ENCODE data around the gene MLXIPL.
A peak's percentile ranks its signal among the peaks of the same experiment; 100 is the strongest.
"Not testable (repeated sequence)": the region's sequence is repeated elsewhere in the genome, so short reads cannot be mapped to it uniquely, and the experiment has no call there.

The MLXIPL gene

DNA sequence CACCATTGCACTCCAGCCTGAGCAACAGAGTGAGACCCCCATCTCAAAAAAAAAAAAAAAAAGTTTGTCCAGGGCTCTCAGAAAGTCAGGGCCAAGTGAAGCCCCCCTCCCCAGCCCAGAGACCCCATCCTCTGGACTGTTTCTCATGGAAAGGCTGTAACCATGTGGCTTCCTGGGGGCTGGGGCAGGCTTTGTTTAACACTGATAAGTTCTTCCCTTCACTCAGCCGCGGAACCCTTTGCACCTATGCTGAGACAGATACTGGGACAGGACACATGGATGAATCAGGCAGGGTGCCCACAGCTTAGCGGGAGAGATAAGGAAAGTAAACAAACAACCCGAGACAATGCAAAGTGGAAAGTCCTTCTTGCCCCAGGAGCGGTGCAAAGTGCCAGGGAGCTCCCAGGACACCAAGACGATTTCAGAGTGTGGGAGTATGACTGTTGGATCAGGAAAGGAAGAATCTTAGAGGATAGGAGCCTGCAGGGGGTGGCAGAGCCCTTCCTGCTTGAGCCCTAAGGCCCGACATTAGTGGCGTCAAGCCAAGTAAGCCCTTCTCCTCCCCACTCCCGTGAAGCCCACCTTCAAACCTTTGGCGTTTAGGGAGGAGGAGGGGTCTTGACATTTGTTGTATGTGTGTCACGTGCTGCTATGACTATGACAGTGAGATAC, 11.6 kb downstream of the MLXIPL start:
- no peak for DNase-seq (ENCODE audit: low read depth in 2 of 2)

DNA sequence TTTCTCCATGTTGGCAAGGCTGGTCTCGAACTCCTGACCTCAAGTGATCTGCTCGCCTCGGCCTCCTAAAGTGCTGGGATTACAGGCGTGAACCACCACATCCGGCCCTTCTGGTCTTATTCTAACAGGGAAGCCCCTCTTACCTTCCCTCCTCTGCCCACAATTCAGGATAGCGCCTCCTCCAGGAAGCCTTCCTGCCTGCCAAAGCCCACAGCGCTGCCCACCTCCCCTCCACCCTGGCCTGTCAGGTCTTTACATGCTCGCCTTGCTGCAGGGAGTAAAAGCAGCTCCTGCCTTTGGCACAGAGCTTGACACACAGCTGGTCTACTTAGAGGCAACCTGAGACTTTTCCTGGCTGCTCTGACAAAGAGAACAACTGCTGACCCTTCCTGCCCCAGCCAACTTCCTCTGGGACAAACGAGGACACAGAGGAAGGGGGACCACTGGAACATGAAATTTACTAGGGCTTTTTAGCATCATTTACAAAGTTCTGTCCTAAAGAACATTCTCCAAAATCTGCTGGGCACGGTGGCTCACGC, 13.2 kb downstream of the MLXIPL start:
- DNase-seq (ENCODE audit: low read depth in 2 of 2), result no peak

DNA sequence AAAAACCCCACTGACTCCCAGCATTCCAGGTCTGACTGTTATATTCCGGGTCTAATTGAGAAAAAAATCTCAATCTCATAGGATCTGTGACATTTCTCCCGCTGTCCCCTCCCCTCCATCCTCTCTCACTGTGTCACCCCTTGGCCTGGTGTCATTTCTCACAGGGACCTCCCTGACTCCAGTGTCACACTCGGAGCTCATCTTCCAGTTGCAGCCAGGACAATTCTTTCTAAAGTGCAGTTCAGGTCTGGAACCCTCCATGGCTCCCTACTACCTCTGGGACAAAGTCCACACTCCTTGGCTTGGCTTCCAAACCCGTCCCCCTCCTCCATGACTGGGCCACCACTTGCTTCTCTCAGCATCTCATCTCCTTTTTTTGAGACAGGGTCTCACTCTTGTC, 14.2 kb downstream of the MLXIPL start:
- no peak for DNase-seq (ENCODE audit: low read depth in 2 of 2)

GRCh38 chr7:73607692-73607983, 16.7 kb downstream of the MLXIPL start:
- not testable (repeated sequence) for DNase-seq (ENCODE audit: low read depth in 2 of 2)

DNA sequence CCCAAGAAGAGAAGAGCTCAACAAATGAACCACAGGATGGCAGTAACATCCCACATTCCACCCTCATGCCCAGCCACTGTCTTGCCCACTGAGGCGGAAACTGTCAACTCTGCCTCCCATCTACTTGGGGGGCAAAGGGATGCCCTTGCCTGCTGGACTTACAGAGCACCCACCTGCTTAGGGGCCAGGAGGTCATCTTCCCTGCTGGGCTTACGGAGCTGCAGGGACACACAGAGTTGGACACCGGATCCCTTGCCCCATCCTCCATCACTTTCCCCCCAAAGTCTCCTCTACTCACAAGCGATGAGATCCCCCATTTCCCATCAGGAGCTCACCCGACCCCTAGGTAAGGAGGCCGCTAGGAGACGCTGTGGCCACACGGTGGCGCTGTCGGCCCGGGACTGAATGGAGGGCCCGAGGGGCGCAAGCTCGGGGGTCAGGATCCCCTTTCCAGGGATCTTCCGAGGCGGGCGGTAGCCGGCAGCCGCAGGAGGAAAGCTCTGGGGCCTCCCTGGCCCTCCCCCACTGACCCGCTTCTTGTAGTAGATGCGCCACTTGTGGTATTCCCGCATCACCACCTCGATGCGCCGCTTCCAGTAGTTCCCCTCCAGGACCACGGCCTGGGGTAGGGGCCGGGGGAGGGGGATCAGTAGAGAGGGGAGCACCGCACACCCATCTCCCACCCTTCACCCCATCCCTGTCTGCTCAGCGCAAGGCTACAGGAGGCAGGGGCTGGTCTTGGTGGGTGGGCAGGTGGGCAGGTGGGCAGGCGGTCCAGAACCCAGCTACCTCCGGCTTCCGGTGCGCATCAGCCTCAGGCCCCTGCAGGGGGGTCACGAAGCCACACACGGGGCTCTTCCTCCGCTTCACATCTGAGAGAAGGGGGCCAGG, 17.3 kb downstream of the MLXIPL start:
- DNase-seq (ENCODE audit: low read depth in 2 of 2), result peak; percentile 54 to 60

DNA sequence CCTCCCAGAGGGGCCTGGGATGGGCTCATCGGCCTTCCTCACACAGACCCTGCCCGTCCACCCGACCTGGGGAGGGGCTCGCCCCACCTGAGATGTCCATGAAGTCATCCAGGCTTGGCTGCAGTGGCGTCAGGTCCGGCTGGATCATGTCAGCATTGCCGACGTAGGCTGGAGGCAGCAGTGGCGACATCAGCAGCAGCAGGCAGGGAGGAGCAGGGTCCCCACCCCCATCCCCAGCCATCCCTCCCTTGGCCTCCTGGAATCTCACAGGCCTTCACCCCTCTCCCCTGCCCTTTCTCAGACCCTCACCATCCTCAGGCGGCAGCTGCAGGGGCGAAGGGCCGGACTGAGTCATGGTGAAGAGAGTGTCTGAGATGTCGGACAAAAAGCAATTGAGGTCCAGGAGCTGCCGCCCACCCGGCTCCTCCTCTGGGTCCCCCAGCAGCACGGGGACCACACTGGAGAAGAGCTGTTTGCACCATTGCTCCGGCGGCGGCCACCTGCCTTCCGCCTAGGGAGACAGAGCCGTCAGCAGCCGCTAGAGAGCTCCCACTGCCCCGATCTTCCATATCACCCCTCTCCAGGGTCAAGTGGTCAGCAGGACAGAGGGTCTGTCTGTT, 18.6 kb downstream of the MLXIPL start:
- no peak for DNase-seq (ENCODE audit: low read depth in 2 of 2)

DNA sequence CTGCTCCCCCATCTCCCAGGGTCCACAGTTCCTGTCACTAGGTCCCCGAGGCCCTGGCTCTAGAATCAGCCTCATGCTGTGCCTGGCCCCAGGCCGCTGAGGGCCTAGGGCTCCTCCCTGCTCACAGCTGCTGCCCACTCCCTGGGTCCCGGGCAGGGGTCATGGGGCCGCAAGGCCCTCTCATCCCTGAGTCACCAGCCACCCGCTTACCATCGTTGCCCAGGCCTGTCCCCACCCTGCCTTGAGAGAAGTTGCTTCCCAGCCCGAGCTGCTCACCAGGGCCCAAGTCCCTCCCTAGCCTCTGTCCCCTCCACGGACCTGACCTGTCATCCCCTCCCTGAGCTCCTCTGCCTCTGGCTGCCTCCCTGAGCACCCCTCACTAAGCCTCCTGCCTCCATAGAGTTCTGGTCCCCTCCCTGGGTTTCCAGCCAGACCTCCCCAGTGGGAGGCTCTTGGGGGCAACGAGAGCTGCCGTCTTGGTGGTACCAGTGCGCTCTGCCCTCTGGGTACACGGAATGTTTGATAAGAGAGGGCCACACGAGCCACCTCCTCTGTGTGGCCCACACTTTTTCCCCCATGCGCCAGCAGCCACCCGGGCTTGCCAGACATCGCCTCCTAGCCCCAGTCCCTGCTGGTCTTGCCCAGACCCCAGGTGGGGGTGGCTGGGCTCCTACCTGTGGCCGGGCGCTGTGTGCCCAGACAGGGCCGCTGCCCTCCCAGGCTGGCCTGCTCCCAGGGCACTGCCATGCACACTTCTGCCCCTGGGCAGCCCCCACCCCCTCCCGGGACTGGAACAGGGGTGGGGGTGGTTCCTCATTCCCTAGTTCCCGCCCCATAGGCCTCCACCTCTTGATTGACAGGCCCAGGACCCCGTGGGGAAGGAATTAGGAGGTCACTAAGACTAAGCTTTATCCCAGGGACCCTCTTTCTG, 21.3 kb downstream of the MLXIPL start:
- DNase-seq (ENCODE audit: low read depth in 2 of 2), result no peak

DNA sequence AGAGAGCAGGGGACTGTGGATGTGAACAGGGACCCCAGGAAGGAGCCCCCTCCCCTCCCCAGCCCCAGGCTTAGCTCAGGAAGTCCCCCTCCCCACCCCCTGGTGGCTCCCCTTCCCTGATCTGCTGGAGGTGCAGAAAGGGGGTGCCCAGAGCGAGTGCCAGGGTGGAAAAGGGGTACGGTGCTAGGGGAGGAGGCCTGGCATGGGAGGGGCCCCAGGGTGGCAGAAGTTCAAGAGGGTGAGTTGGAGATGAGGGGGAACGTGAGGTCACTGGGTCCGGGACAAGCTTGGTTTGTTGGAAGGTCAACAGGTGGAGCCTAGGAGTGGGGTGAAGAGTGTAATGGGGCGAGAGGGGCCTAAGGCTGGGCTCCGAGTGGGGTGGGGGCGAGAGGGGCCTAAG, 24.4 kb downstream of the MLXIPL start:
- DNase-seq (ENCODE audit: low read depth in 2 of 2), result no peak

DNA sequence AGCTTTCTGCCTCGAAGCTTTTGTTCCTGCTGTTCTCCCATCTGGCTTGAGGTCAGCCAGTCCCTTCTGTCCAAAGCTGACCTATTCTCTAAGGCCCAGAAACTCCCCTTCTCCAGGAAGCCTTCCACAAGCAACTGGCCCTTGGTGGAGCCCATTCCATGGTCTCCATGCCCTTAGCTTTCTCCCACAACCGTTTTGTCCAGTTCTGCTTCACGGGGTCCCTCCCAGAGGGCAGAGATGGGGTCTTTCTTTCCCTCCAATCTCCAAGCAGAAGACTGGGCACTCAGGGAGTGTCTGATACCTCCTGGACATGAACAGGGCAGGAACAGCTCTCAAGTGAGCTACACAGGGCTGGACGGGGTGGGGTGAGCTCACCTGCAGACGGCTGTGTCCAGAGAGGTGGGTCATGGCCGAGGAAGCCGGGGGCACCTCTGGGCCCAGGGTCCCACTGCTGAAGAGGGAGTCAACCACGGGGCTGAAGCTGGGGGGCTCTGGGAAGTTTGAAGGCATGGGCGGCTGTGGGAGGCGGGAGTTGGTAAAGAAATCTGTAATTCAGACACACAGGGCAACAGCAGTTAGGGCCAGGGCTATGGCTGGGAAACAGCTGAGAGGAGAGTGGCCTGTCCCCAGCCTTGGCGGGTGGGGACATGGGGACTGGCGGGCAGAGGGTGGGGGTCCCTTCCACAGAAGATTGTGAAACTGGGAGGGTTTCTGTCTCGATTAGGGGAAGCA, 25.0 kb downstream of the MLXIPL start:
- no peak for DNase-seq (ENCODE audit: low read depth in 2 of 2)

DNA sequence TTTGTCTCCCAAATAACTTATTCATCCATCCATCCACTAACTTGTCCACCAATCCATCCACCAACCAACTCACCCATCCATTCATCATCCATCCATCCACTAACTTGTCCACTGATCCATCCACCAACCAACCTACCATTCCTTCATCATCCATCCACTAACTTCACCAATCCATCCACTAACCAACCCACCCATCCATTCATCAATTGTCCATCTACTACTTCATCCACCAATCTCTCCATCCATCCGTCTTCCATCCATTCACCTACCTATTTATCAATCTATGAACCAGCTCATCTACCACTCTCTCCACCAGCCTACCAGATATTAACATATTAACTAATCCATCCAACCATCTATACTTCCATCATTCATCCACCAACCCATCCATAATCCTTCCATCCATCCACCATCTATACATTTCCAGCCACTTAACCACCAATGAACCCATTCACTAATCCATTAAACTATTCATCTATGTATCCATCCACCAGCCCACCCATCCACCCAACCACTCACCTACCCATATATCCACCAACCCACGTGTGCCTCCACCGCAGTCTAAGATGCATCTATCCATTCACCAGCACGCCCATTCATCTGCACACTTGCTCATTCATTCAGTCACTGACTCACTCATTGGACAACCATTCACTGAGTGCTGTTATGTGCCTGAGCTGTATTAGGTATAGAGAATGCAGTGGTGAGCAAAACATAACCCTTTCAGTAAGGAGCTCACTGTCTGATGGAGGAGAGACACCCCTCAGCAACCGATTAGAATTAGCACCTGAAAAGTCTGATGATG, 26.1 kb downstream of the MLXIPL start:
- DNase-seq (ENCODE audit: low read depth in 2 of 2), result no peak

- no peak for DNase-seq (ENCODE audit: low read depth in 2 of 2)
Observed at GRCh38 chr7:73596191-73597065, 27.9 kb downstream of the MLXIPL start.

DNA sequence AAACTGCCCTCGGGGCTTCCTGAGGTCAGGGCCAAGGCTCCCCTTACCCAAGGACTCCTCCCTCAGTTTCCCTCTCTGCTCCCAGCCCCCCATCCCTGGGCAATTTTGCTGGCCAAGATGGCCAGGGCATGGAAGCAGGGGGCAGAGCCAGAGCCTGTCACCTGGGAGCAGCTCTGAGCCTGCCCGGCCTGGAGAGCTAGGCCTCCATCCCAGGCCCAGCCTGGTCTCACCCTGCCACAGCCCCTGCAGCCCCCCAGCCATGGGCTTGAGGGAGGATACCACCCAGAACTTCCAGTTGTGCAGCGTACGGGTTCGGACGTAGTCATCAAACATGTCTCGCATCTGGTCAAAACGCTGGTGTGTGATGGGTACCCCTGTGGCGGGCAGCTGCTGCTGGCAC, 29.0 kb downstream of the MLXIPL start:
- DNase-seq (ENCODE audit: low read depth in 2 of 2), result no peak

DNA sequence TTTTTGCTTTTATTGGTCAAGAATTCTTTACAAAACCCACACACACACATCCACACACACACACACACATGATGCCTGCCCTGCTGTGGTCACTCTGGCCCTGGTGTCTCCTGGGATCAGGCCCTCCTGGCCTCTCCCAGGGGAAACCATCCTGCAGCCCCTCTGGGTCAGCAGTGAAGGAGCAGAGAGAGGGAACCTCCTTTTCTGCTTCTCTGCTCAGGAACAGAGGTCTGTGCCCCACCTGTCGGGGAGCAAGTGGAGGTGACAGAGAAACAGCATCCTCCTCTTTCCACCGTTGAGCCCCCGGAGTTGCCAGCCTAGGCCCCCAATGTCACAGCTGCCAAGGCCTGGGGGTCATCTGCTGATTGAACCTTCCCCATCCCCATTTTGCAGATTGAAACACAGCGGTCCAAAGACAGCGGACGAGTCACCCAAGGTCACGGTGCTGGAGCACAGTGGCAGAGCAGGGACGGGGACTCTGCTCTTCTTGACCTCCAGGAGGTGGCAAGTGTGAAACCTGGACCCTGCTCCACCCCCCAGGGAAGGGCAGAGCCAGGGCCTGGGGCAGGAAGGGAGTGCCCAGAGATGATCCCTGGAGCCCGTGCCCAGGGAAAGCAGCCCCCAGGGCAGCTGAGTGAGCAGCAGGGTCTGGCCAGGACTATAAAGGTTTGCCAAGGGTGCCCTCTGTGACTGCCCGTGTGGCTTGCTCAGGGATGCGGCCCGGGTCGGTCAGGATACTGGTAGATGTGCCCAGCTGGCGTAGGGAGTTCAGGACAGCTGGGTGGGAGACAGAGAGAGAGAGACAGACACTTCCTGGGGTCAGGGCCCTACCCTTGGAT, 30.9 kb downstream of the MLXIPL start:
- no peak for DNase-seq (ENCODE audit: low read depth in 2 of 2)

DNA sequence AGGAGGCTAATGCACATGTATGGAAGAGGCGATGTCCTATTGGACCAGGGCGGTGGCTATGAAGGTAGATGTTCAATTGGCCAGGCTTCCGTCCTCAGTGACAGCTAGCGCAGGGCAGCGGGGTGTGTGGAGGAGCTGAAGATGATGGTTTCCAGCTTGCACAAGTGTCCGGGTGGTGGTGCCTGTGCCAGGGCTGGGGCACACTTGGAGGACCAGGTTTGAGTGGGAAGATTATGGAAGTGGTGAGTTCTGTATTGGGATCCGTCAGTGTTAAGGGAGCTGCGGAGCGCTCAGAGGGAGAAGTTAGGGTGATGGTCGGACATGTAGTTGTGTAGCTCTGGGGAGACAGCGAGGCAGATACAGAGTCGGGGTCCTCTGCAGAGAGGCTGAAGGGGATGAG, 37.4 kb downstream of the MLXIPL start:
- no peak for DNase-seq (ENCODE audit: low read depth in 2 of 2)

DNA sequence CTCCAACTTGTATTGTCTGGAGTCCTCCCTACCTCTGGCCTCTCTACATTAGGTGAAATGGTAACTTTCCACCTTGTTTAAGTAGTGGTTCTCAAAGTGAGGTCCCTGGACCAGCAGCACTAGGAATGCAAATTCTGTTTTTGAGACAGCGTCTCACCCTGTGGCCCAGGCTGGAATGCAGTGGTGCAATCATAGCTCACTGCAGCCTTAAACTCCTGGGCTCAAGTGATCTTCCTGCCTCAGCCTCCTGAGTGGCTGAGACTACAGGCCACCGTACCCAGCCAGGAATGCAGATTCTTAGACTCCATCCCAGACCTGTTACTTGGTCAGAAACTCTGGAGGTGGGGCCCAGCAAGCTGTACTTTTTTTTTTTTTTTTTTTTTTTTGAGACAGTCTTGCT, 39.1 kb downstream of the MLXIPL start:
- no peak for DNase-seq (ENCODE audit: low read depth in 2 of 2)

- DNase-seq (ENCODE audit: low read depth in 2 of 2), result no peak
Observed at GRCh38 chr7:73582664-73583202, 41.6 kb downstream of the MLXIPL start.

GRCh38 chr7:73581006-73581405, 43.3 kb downstream of the MLXIPL start:
- not testable (repeated sequence) for DNase-seq (ENCODE audit: low read depth in 2 of 2)
